GM19239 (cell line): Measurements from ENCODE around the gene IRF2BP1.
A peak's percentile ranks its signal among the peaks of the same experiment; 100 is the strongest.

ENCODE experiments used
- DNase-seq: peaks from one replicate; pipeline ENCODE4 v3.0.0; 2011; ENCODE audit warnings: low spot score; ENCODE audit not compliant: insufficient read length
- FAIRE-seq: peaks from 2 replicates; lab custom pipeline; 2011; peaks lifted over from hg19 to GRCh38; lab: Jason Lieb, UNC

Gene IRF2BP1, protein sequence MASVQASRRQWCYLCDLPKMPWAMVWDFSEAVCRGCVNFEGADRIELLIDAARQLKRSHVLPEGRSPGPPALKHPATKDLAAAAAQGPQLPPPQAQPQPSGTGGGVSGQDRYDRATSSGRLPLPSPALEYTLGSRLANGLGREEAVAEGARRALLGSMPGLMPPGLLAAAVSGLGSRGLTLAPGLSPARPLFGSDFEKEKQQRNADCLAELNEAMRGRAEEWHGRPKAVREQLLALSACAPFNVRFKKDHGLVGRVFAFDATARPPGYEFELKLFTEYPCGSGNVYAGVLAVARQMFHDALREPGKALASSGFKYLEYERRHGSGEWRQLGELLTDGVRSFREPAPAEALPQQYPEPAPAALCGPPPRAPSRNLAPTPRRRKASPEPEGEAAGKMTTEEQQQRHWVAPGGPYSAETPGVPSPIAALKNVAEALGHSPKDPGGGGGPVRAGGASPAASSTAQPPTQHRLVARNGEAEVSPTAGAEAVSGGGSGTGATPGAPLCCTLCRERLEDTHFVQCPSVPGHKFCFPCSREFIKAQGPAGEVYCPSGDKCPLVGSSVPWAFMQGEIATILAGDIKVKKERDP

DNA sequence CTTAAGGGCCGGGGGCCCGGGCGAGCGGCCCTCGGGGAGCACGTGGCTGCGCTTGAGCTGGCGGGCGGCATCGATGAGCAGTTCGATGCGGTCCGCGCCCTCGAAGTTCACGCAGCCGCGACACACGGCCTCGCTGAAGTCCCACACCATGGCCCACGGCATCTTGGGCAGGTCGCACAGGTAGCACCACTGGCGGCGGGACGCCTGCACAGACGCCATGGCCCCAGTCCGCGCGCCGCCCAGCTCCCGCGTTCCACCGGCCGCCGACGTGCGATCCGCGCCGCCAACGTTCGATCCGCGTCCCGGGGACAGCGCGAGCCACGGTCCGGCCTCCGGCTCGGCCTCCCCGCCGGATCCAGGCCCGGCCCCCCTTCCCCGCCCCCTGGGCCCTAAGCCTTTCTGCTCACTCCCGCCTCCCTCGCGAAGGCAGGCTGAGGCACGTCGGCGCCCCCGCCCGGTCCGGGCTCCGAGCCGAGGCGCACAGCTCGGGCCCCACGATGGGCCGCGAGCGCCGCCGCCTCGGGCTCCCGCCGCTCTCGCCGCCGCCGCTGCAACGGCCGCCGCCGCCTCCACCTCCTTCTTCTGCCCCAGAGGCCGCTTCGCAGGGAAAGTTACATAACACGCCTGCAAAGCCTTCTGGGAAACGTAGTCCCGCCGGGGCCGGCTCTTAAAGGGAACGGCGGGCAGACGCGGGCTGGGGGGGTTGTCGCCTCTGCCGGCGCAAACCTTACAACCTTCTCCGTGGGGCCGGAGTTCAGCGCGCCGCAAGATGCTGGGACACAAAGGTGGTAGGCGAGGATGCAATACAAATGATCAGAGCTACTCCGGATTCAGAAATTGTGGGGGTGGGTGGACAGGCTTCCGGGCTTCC, at the start of gene IRF2BP1:
Gene IRF2BP1 (minus strand): TSS at position 586 of the 871 bp plus-strand sequence. CDS start 367 bp downstream, at position 219.
- DNase-seq (peak; percentile 89), FAIRE-seq (no peak)

GRCh38 chr19:45935267-45935666, 49.3 kb upstream of the IRF2BP1 start:
- DNase-seq: no peak
- FAIRE-seq: no peak

DNA sequence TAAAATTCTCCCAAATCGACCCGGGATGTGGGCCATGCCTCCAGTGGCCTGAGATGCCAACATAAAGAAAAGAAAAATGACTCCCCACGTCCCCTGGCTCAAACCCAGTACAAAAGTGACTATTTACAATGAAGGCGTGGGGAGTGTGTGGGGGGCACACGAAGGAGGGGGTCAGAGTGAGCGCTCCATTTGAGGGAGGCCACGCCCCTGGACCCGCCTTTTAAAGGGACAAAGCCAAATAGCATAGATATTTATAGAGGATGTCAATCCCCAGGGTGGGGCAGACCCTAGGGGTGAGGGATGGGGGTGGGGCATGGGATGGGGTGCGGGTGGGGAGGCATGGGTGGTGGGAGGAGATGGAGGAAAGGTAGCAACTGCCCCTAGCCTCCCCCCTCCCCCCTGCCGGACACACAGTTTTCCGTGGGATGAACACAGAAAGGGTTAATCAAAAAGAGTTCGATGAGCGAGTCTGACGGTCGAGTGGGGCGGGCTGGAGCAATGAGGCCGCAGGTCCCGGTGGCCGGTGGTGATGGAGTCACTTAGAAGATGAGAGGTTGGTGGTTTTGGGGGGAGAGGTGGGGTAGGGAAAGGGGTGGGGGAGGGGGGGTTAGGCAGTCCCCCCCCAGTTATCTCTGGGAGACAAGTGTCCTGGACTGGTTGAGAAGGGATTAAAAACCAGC, 48.8 kb upstream of the IRF2BP1 start:
- FAIRE-seq (no peak), DNase-seq (no peak)

DNA sequence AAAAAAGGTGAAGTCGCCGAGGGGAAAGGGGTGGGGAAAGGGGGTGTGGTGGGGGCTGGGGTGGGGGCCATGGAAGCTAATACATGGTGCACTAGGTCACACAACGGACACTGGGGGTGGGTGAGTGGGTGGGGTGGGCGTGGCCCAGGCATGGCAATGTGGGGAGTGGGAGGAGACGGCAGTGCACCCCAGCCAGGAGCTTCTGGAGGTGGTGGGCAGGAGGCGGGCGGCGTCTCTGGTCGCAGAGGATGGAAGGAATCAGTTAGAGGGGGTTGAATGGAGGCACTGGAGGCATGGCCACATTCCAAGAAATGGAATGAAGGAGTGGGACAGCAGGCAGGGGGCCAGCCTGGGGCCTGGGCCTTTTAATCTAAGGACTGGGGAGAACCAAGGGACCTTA, 47.8 kb upstream of the IRF2BP1 start:
- DNase-seq: no peak

GRCh38 chr19:45931055-45931454, 45.1 kb upstream of the IRF2BP1 start:
- FAIRE-seq (no peak), DNase-seq (no peak)

More for the DNA sequence above, 47.8 kb upstream of the IRF2BP1 start:
- FAIRE-seq: no peak

GRCh38 chr19:45929247-45929646, 43.3 kb upstream of the IRF2BP1 start:
- DNase-seq (no peak), FAIRE-seq (no peak)

- peak; percentile 98 for FAIRE-seq
- DNase-seq: peak; percentile 98
Observed at GRCh38 chr19:45927565-45928261, 41.8 kb upstream of the IRF2BP1 start.

- DNase-seq (no peak), FAIRE-seq (no peak)
Observed at GRCh38 chr19:45924891-45925447, 39.0 kb upstream of the IRF2BP1 start.

- peak; percentile 14 for FAIRE-seq
- no peak for DNase-seq
Observed at GRCh38 chr19:45922281-45922680, 36.3 kb upstream of the IRF2BP1 start.

- FAIRE-seq (no peak), DNase-seq (no peak)
Observed at GRCh38 chr19:45920458-45920857, 34.5 kb upstream of the IRF2BP1 start.

DNA sequence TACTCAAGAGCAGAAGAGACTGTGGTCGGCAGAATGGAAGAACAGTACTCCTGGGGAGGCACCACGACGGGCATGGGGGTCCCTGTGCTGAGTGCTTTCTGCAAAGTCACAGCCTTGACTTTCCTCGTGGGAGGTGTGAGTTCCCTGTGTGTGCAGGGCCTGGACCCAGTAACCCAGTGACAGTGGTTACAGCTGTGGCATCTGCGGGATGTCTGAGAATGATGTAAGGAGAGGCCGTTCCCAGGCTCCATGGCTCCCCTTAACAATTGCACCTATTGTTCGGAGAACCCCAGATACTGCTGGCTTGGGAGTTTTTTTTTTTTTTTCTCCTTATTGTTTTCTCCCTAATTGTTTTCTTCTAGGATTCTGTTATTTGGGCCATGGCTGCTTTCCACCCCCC, 33.7 kb upstream of the IRF2BP1 start:
- FAIRE-seq (no peak), DNase-seq (no peak)

DNA sequence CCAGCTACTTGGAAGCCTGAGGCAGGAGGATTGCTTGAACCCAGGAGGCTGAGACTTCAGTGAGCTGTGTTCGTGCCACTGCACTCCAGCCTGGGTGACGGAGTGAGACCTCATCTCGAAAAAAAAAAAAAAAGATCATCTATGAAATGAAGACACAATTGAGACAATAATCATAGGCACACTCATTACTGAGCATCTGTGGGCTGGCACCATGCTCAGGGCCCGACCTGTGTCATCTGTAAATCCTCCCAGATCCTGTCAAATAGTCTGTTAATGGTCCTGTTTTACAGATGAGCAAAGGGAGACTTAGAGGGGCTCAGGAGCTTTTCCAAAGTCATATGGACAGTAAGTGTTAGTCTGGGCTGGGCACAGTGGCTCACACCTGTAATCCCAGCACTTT, 32.8 kb upstream of the IRF2BP1 start:
- FAIRE-seq: no peak
- DNase-seq: no peak

- FAIRE-seq: no peak
- no peak for DNase-seq
Observed at GRCh38 chr19:45917421-45918091, 31.6 kb upstream of the IRF2BP1 start.

GRCh38 chr19:45913874-45914830, 28.2 kb upstream of the IRF2BP1 start, which contains the start of gene NANOS2:
NANOS2 (minus strand) TSS chr19:45914778; CDS start chr19:45914693, 85 bp downstream.
- DNase-seq (no peak), FAIRE-seq (no peak)

DNA sequence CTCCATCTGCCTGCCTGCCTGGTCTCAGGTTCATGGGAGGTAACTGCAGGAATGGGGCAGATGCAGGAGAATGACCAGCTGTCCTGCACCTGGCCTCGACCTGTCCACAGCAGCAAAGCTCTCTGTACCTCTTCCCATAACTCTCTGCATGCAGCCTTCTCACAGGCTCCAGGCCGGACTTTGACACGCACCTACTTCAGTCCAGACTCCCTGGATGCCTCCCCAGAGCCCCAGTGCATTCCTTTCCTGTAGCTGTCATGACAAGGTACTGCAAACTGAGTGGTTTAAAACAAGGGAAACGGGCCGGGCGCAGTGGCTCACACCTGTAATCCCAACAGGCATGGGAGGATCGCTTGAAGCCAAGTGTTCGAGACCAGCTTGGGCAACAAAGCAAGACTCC, 25.4 kb upstream of the IRF2BP1 start:
- no peak for FAIRE-seq
- no peak for DNase-seq

DNA sequence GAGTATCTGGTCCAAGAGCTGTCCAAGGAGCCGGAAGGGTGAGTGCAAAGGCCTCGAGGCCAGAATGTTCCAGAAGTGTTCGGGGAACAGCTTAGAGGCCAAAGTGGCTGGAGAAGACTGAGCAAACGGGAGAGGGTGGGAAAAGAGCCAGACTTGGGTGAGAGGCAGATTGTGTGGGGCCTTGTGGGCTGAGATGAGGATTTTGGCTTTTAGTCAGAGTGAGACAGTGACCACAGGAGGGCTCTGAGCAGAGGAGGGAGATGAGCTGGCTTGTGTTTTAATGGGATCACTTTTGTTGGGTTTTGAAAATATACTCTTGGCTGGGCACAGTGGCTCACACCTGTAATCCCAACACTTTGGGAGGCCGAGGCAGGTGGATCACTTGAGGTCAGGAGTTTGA, 23.0 kb upstream of the IRF2BP1 start:
- no peak for FAIRE-seq
- no peak for DNase-seq

DNA sequence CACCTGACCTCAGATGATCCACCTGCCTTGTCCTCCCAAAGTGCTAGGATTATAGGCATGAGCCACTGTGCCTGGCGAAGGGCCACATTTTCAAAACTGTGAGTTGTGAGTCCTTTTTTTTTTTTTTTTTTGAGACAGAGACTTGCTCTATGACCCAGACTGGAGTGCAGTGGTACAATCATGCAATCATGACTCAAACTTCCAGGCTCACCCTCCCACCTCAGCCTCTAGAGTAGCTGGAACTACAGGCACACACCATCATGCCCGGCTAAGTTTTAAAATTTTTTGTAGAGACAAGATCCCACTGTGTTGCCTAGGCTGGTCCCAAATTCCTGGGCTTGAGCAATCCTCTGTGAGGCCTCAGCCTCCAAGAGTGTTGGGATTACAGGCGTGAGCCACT, 20.3 kb upstream of the IRF2BP1 start:
- DNase-seq (no peak), FAIRE-seq (no peak)

DNA sequence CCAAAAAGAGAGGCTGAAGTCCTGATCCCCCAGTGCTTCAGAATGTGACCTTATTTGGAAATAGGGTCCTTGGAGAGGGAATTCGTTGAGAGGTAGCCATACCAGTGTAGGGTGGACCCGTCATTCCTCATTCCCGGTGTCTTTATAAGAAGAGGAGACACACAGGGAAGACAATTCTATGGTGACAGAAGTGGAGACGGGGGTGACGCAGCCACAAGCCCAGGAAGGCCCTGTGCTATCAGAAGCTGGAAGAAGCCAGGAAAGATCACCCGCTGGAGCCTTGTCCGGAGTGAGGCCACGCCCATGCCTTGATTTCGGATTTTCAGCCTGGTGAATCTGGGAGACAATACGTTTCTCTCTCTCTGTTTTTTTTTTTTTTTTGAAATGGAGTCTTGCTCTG, 19.1 kb upstream of the IRF2BP1 start:
- DNase-seq (no peak), FAIRE-seq (no peak)
